GM18870 (cell line): ENCODE data around the gene NFE2L2.
"Not testable (repeated sequence)": the region's sequence is repeated elsewhere in the genome, so short reads cannot be mapped to it uniquely, and the experiment has no call there.

Source experiments
- ATAC-seq: cut with Tn5 transposase; IDR thresholded peaks from one replicate; pipeline ENCODE4 v1.9.1; 2021; ENCODE audit warnings: moderate library complexity; ENCODE audit not compliant: unreplicated experiment

NFE2L2 gene

GRCh38 chr2:177258059-177258458 is 6.5 kb downstream of the NFE2L2 start:
- no peak for ATAC-seq

GRCh38 chr2:177257471-177257870 is 7.1 kb downstream of the NFE2L2 start:
- ATAC-seq, result no peak

GRCh38 chr2:177256695-177257094 is 7.8 kb downstream of the NFE2L2 start:
- no peak for ATAC-seq

- ATAC-seq, result no peak
These were observed 8.5 kb downstream of the NFE2L2 start for GRCh38 chr2:177256026-177256425.

- ATAC-seq, result no peak
These were observed 9.3 kb downstream of the NFE2L2 start for GRCh38 chr2:177255227-177255601.

- ATAC-seq, result no peak
These were observed 9.9 kb downstream of the NFE2L2 start for GRCh38 chr2:177254433-177255226.

- ATAC-seq, result no peak
These were observed 10.8 kb downstream of the NFE2L2 start for GRCh38 chr2:177253704-177254103.

- no peak for ATAC-seq
These were observed 11.6 kb downstream of the NFE2L2 start for GRCh38 chr2:177252808-177253531.

GRCh38 chr2:177251165-177251542 is 13.4 kb downstream of the NFE2L2 start:
- no peak for ATAC-seq

- ATAC-seq, result no peak
These were observed 14.1 kb downstream of the NFE2L2 start for GRCh38 chr2:177250461-177250860.

- no peak for ATAC-seq
These were observed 15.5 kb downstream of the NFE2L2 start for GRCh38 chr2:177249038-177249437.

GRCh38 chr2:177247693-177248262 is 16.7 kb downstream of the NFE2L2 start:
- ATAC-seq, result no peak

- not testable (repeated sequence) for ATAC-seq
These were observed 17.9 kb downstream of the NFE2L2 start for GRCh38 chr2:177246523-177247030.

GRCh38 chr2:177246000-177246399 is 18.5 kb downstream of the NFE2L2 start:
- ATAC-seq, result no peak

GRCh38 chr2:177245010-177245422 is 19.5 kb downstream of the NFE2L2 start:
- no peak for ATAC-seq

GRCh38 chr2:177244244-177244771 is 20.2 kb downstream of the NFE2L2 start:
- ATAC-seq, result no peak

GRCh38 chr2:177243476-177243875 is 21.1 kb downstream of the NFE2L2 start:
- ATAC-seq, result no peak

- no peak for ATAC-seq
These were observed 21.5 kb downstream of the NFE2L2 start for GRCh38 chr2:177243073-177243472.

GRCh38 chr2:177242121-177242987 is 22.2 kb downstream of the NFE2L2 start:
- ATAC-seq, result no peak

GRCh38 chr2:177241711-177242120 is 22.8 kb downstream of the NFE2L2 start:
- ATAC-seq, result no peak
